HG03571 (cell line): ENCODE measurements around the gene MATCAP1.

Experiments used
- ATAC-seq: cut with Tn5 transposase; IDR thresholded peaks from one replicate; pipeline ENCODE4 v1.9.1; 2021; ENCODE audit not compliant: unreplicated experiment

Gene MATCAP1

DNA sequence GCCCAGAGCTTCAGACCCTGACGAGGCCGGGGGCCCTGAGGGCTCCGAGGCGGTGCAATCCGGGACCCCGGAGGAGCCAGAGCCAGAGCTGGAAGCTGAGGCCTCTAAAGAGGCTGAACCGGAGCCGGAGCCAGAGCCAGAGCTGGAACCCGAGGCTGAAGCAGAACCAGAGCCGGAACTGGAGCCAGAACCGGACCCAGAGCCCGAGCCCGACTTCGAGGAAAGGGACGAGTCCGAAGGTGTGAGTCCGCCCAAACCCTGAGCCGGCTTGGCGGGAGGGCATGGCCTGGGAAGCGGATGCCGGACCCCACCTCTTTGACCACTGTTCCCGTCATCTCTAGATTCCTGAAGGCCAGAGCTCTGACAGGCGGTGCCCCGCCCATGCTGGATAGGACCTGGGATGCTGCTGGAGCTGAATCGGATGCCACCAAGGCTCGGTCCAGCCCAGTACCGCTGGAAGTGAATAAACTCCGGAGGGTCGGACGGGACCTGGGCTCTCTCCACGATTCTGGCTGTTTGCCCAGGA lies 9.0 kb downstream of the MATCAP1 start:
- no peak for ATAC-seq

GRCh38 chr16:67173808-67174705 lies 9.7 kb downstream of the MATCAP1 start:
- peak; percentile 40 for ATAC-seq

DNA sequence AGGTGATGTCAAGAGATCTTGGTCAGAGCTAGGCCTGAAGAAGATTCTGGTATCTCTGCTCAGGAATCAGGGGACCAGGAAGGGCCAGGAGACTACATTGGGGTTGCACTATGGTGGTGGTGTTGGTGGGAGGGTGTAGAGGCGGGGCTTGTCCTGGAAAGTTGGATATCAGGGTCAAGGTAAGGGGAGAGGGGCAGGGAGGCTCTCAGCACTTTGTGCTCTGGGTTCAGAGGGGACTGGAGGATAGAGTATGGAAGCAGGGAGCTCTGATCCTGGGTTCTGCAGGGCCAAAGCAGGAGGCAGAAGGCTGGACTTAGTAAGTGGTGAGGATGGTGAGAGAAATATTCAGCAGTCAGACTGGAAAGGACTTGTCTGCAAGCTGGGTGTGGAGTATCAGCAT lies 10.4 kb downstream of the MATCAP1 start:
- ATAC-seq, result no peak

- no peak for ATAC-seq
Measured at GRCh38 chr16:67170949-67171649, 12.7 kb downstream of the MATCAP1 start.

GRCh38 chr16:67170168-67170948 lies 13.4 kb downstream of the MATCAP1 start, which contains the start of gene NOL3:
Gene NOL3, plus strand, starts transcription at chr16:67170538.
- ATAC-seq, result no peak

- no peak for ATAC-seq
Measured at GRCh38 chr16:67169642-67170167, 14.1 kb downstream of the MATCAP1 start.

DNA sequence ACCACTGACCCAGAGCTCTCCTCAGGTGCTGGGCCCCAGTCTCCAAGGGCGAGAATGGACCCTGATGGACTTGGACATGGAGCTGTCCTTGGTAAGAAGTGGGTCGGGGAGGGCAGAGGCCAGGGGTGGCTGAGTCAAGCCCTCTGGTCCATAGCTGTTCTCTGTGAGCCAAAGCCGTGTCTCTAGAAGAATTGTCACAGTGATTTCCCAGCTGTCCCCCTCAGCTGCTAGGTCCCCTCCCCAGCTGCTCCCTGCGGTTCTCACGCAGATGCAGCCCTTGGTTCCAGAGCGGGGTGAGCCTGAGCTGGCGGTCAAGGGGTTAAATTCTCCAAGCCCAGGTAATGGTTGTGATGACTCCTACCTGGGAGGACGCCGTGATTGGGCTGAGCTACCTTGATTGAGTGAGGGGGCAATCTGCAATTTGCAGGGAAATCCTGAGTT lies 14.7 kb downstream of the MATCAP1 start:
- ATAC-seq, result no peak

DNA sequence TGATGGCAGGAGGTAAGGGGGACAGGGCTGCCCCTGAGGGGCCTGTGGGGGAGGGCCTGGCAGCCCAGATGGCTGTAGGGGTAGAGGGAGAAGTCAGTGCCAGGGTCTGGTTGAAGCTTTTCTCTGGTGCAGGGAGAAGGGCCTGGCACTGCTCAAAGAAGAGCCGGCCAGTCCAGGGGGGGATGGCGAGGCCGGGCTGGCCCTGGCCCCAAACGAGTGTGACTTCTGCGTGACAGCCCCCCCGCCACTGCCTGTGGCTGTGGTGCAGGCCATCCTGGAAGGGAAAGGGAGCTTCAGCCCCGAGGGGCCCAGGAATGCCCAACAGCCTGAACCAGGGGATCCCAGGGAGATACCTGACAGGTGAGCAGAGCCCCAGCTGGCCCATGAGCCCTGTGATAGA lies 16.2 kb downstream of the MATCAP1 start:
- no peak for ATAC-seq

- no peak for ATAC-seq
Measured at GRCh38 chr16:67166598-67167168, 17.1 kb downstream of the MATCAP1 start.

GRCh38 chr16:67166110-67166547 lies 17.6 kb downstream of the MATCAP1 start:
- ATAC-seq, result no peak

DNA sequence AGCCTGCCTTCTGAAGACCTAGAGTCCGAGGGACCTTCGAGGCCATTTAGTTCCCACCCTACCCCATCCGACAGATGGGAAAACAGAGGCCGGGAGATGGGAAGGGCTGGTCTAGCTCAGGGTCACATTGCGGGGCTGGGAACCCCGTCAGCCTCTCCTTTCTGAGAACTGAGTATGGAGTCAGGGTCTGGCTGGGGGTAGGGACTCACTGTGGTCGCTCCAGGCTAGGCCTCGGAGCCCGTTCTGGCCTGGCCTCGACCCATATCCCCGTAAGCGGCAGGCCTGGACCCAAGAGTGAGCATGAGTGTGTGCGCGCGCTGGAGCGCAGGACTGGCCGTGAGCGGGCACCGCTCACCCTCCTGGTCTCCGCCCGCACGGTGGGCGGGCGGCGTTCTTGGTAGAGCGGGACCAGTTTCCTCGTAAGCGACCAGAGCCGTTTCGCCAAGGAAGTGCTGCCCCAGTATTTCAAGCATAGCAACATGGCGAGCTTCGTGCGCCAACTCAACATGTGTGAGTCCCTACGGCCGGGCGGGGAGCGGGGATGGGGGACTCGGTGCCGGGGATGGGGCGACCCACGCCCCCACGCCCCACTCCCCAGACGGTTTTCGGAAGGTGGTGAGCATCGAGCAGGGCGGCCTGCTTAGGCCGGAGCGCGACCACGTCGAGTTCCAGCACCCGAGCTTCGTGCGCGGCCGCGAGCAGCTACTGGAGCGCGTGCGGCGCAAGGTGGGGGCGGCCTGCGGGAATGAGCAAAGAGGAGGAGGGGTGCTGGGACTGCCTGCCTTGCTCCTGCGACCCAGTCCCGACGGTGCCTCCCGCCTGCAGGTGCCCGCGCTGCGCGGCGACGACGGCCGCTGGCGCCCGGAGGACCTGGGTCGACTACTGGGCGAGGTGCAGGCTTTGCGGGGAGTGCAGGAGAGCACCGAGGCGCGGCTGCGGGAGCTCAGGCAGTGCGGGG lies 18.4 kb downstream of the MATCAP1 start:
- ATAC-seq, result no peak

- ATAC-seq, result no peak
Measured at GRCh38 chr16:67164599-67165061, 19.1 kb downstream of the MATCAP1 start, which contains the start of gene HSF4. Gene HSF4, plus strand, starts transcription at chr16:67164745. Its CDS starts 67 bp downstream, at chr16:67164812.

GRCh38 chr16:67163999-67164558 lies 19.7 kb downstream of the MATCAP1 start:
- ATAC-seq, result no peak

GRCh38 chr16:67163164-67163998 lies 20.4 kb downstream of the MATCAP1 start:
- no peak for ATAC-seq

GRCh38 chr16:67162506-67163163 lies 21.1 kb downstream of the MATCAP1 start:
- ATAC-seq, result no peak

GRCh38 chr16:67161595-67162058 lies 22.1 kb downstream of the MATCAP1 start:
- ATAC-seq, result no peak
